K562 (cell line): ENCODE data around the gene EMC8. TPM values are rescaled to one million over a fixed set of nuclear protein-coding genes. Genes with fewer than 3 reads are reported as not detected.

ENCODE experiments used
- ATAC-seq: fragments of 200-7000 bp; cut with Tn5 transposase; 3 replicates; pipeline ENCODE4 v1.9.1; 2020; ENCODE audit warnings: moderate library complexity
- BruUV-seq: library from RNA; stranded (reverse); fragments of 400-500 nt; replicated peaks from 2 replicates; lab custom pipeline; 2021; lab: Mats Ljungman, UMichigan
- CTCF ChIA-PET: fragments of 300-600 bp; formaldehyde crosslinking; extraction: SDS; loops from one replicate; lab custom pipeline; 2021; ENCODE audit warnings: low intra/inter-chr PET ratio; lab: Yijun Ruan, JAX
- POLR2A ChIA-PET: fragments of 300-600, 350-650 bp; sonication (Branson Sonifier 250); formaldehyde crosslinking; extraction: SDS; loops from one replicate; lab custom pipeline; 2021; ENCODE audit warnings: antibody characterized with exemption, inconsistent platforms; lab: Yijun Ruan, JAX
- DNase-seq, 4 experiments: peaks; one replicate each; pipeline versions ENCODE4 v3.0.0 to v3.0.0-alpha.2; 2011 to 2018; ENCODE audit warnings: low spot score in 3 of 4, mixed read lengths in 3 of 4; ENCODE audit errors: extremely low read depth in 1 of 4
- FAIRE-seq: peaks from 2 replicates; lab custom pipeline; 2011; peaks lifted over from hg19 to GRCh38; lab: Jason Lieb, UNC
- H2AFZ ChIP-seq: 2 replicates; pipeline ENCODE4 v1.6.0; 2011; ENCODE audit warnings: low read depth, low read length, control low read depth, inconsistent platforms
- H3K27ac ChIP-seq: fragments of 200-600 bp; 3 replicates; pipeline ENCODE4 v1.8.0; 2011; ENCODE audit warnings: low read depth, mild to moderate bottlenecking, control low read depth, inconsistent platforms, low read length, moderate library complexity, mixed read lengths; ENCODE audit errors: extremely low read depth
- H3K27me3 ChIP-seq, 2 experiments: fragments of 300-600 bp in 1 of 2; 2 replicates in 1 of 2; 3 replicates in 1 of 2; pipeline versions ENCODE4 v1.6.0 to v1.8.0; 2011; ENCODE audit warnings: inconsistent platforms in 2 of 2, low read length in 2 of 2, mild to moderate bottlenecking in 1 of 2, mixed read lengths in 1 of 2, moderate library complexity in 1 of 2; ENCODE audit not compliant: control insufficient read depth in 2 of 2, insufficient read depth in 2 of 2
- H3K36me3 ChIP-seq: fragments of 300-600 bp; 3 replicates; pipeline ENCODE4 v1.8.0; 2011; ENCODE audit warnings: mild to moderate bottlenecking, low read length, inconsistent platforms; ENCODE audit not compliant: control insufficient read depth, insufficient read depth
- H3K4me1 ChIP-seq, 2 experiments: fragments of 200-600 bp in 1 of 2; replicated peaks in 1 of 2; 2 replicates in 1 of 2; 3 replicates in 1 of 2; pipeline versions ENCODE4 v1.5.1 to v1.8.0; 2011; ENCODE audit warnings: inconsistent platforms in 2 of 2, low read length in 2 of 2, mild to moderate bottlenecking in 1 of 2, mixed read lengths in 1 of 2, moderate library complexity in 1 of 2; ENCODE audit not compliant: control insufficient read depth in 2 of 2, insufficient read depth in 2 of 2
- H3K4me2 ChIP-seq: 2 replicates; pipeline ENCODE4 v1.6.1; 2011; ENCODE audit warnings: low read length, control low read depth, inconsistent platforms, mixed read lengths; ENCODE audit not compliant: insufficient read depth
- H3K4me3 ChIP-seq: fragments of 200-600 bp; sonication (generic), shearing (Covaris generic); 2 replicates; pipeline ENCODE4 v1.5.1; 2016; ENCODE audit warnings: control low read depth, inconsistent platforms
- H3K79me2 ChIP-seq: fragments of 200-600 bp; 3 replicates; pipeline ENCODE4 v1.8.0; 2011; ENCODE audit warnings: low read length, inconsistent platforms; ENCODE audit not compliant: control insufficient read depth, insufficient read depth
- H3K9ac ChIP-seq, 2 experiments: 2 replicates each; pipeline versions ENCODE4 v1.6.0 to v1.6.1; 2011; ENCODE audit warnings: low read depth in 2 of 2, low read length in 2 of 2, control low read depth in 1 of 2, inconsistent platforms in 1 of 2, mild to moderate bottlenecking in 1 of 2, mixed read lengths in 1 of 2; ENCODE audit not compliant: insufficient read depth in 1 of 2
- H3K9me1 ChIP-seq: one replicate; pipeline ENCODE4 v1.6.0; 2011; ENCODE audit warnings: inconsistent platforms, mild to moderate bottlenecking, low read length, moderate library complexity; ENCODE audit not compliant: control insufficient read depth, insufficient read depth
- H3K9me3 ChIP-seq: replicated peaks from 2 replicates; pipeline ENCODE4 v1.5.1; 2011; ENCODE audit warnings: low read depth, low read length, inconsistent platforms; ENCODE audit not compliant: control insufficient read depth, insufficient read depth
- H4K20me1 ChIP-seq: replicated peaks from 2 replicates; pipeline ENCODE4 v1.6.1; 2011; ENCODE audit warnings: low read length, inconsistent platforms, mixed read lengths; ENCODE audit not compliant: control insufficient read depth, insufficient read depth
- E2F3 ChIP-seq: fragments of 250-450 bp; sonication (Bioruptor Pico); IDR thresholded peaks from 2 replicates; pipeline ENCODE4 v1.4.0; 2020; ENCODE audit warnings: mild to moderate bottlenecking
- HDGF ChIP-seq: fragments of 450-650 bp; IDR thresholded peaks from 2 replicates; pipeline ENCODE4 v1.6.1; 2016
- KLF1 ChIP-seq: fragments of 450-650 bp; IDR thresholded peaks from 2 replicates; pipeline ENCODE4 v1.6.1; 2016; ENCODE audit warnings: missing genetic modification characterization, missing compliant biosample characterization
- KLF16 ChIP-seq: IDR thresholded peaks from 2 replicates; pipeline ENCODE4 v1.6.1; 2016; ENCODE audit warnings: antibody characterized with exemption
- NFE2L1 ChIP-seq: fragments of 450-650 bp; IDR thresholded peaks from 2 replicates; pipeline ENCODE4 v1.6.1; 2016; ENCODE audit warnings: missing genetic modification characterization, low read depth, mild to moderate bottlenecking, missing compliant biosample characterization, moderate library complexity, borderline replicate concordance
- NRF1 ChIP-seq, 2 experiments: fragments of 450-650 bp; IDR thresholded peaks in 1 of 2; conservative IDR thresholded peaks in 1 of 2; 2 replicates each; pipeline ENCODE4 v1.6.1; 2014; ENCODE audit warnings: mild to moderate bottlenecking in 2 of 2
- POLR3G ChIP-seq: IDR thresholded peaks from 2 replicates; pipeline ENCODE4 v1.6.1; 2011; ENCODE audit not compliant: insufficient read length, insufficient replicate concordance; ENCODE audit errors: extremely low read depth
- PPARD ChIP-seq: fragments of 250-450 bp; sonication (Bioruptor Pico); IDR thresholded peaks from 2 replicates; pipeline ENCODE4 v1.8.0; 2022; ENCODE audit warnings: inconsistent platforms, mild to moderate bottlenecking, moderate library complexity
- RBFOX2 ChIP-seq: fragments of 200-400 bp; formaldehyde crosslinking; IDR thresholded peaks from 2 replicates; pipeline ENCODE4 v1.6.1; 2017; ENCODE audit warnings: low read depth, mild to moderate bottlenecking, low read length, moderate library complexity
- RBM34 ChIP-seq: fragments of 200-400 bp; formaldehyde crosslinking; IDR thresholded peaks from 2 replicates; pipeline ENCODE4 v1.6.1; 2018; ENCODE audit warnings: low read length, borderline replicate concordance; ENCODE audit not compliant: insufficient read depth
- SP1 ChIP-seq: sonication (generic); formaldehyde crosslinking; IDR thresholded peaks from 2 replicates; pipeline ENCODE4 v1.8.1; 2022; ENCODE audit warnings: mild to moderate bottlenecking, missing genetic modification reagents
- ZBTB8A ChIP-seq: fragments of 450-650 bp; IDR thresholded peaks from 2 replicates; pipeline ENCODE4 v1.6.1; 2018; ENCODE audit warnings: mild to moderate bottlenecking, moderate library complexity; ENCODE audit not compliant: partially characterized antibody
- ZNF124 ChIP-seq: sonication (generic); formaldehyde crosslinking; IDR thresholded peaks from 2 replicates; pipeline ENCODE4 v1.8.1; 2022; ENCODE audit warnings: missing genetic modification reagents
- ZNF217 ChIP-seq: sonication (generic); formaldehyde crosslinking; IDR thresholded peaks from 2 replicates; pipeline ENCODE4 v1.8.0; 2022; ENCODE audit warnings: mild to moderate bottlenecking, missing genetic modification reagents
- WGBS: fragments of 100-300 bp; shearing (Covaris generic); methylation state at CpG from one replicate; pipeline ENCODE4 v1.1.6; 2016; ENCODE audit warnings: low coverage, mixed read lengths; ENCODE audit not compliant: insufficient coverage; ENCODE audit errors: missing lambda C conversion rate; 5-methylcytosine and 5-hydroxymethylcytosine counted together
- in situ Hi-C: fragments of 300-500 bp; cut with MboI; formaldehyde crosslinking; loops from 4 replicates; pipeline ENCODE4 v1.15.0; 2018; ENCODE audit warnings: inconsistent platforms, mixed read lengths
- intact Hi-C: fragments of 100-400 bp; cut with micrococcal nuclease; formaldehyde crosslinking; loops from 2 replicates; pipeline ENCODE4 v1.14.2; 2022
- polyA plus RNA-seq, 8 experiments: library from polyadenylated mRNA; depleted of rRNA in 4 of 8; stranded (reverse) in 5 of 8; unstranded in 3 of 8; fragments of >200 nt; fragmentation: Nextera tagmentation in 2 of 8; fragmentation: Illumina TruSeq in 1 of 8; extraction: Ambion mirVana in 2 of 8; extraction: Trizol in 1 of 8; gene quantifications; 2 replicates each; pipeline versions ENCODE4 v1.2.1 to v1.2.3, GENCODE V29; 2011 to 2014; ENCODE audit warnings: inconsistent platforms in 1 of 8, missing spikeins in 1 of 8
- total RNA-seq, 7 experiments: library from RNA; depleted of rRNA in 6 of 7; stranded (reverse); fragments of >200 nt in 6 of 7; fragmentation: Illumina TruSeq in 2 of 7; extraction: Trizol in 2 of 7; gene quantifications; 2 replicates each; pipeline versions ENCODE4 v1.2.1 to v1.2.3, GENCODE V29; 2011 to 2021; ENCODE audit warnings: low replicate concordance in 1 of 7
- TF ChIP-seq, protein P1 (sequence below): sonication (generic); formaldehyde crosslinking; IDR thresholded peaks from 2 replicates; pipeline ENCODE4 v1.8.1; 2023; ENCODE audit warnings: mild to moderate bottlenecking, missing genetic modification reagents

EMC8 gene
- total and polyA plus RNA-seq, 9 of the 15 experiments (the other 6 are each of a cell fraction or from before 2014, with no cell fraction given): 11.4 to 81.8 (median 48.6) TPM

- Histone ChIP-seq H3K27me3 (peaks cover 35 to 55% of the 10 kb centered on the region in 2 experiments; a peak in 4 of 5 replicates), H3K9me3 (no peaks in the 10 kb centered on the region), H3K9ac (no peak overlapping the region), H3K4me1 (peaks cover 0 to 6% of the 10 kb centered on the region in 2 experiments; a peak in 1 of 5 replicates), H3K4me3 (no peak overlapping the region), H2AFZ (no peak overlapping the region), H3K36me3 (no peaks in the 10 kb centered on the region)
- intact Hi-C loops: no loop called here
- no TSS peak for BruUV-seq
- CTCF ChIA-PET: interaction anchor here (0.7 kb wide), 1 partner anchor 200 kb away, joined by 3 read pairs; no protein-coding TSS in a partner anchor
- no peak for FAIRE-seq
- 25% methylated on average over 14 of the region's 14 CpGs for WGBS
- TF ChIP-seq ZBTB8A (no peak), NRF1 (conservative IDR thresholded peaks at IDR 0.05 in 1 of 2, IDR thresholded peaks at IDR 0.05 in 1 of 2) (no peak), PPARD (CRISPR knock-in tag) (no peak), KLF1 (tag) (no peak), RBFOX2 (no peak), ZNF124 (CRISPR knock-in tag) (no peak), RBM34 (no peak), POLR3G (no peak), KLF16 (no peak), HDGF (no peak), SP1 (CRISPR knock-in tag) (no peak), ZNF217 (CRISPR knock-in tag) (no peak), NFE2L1 (tag) (no peak), E2F3 (CRISPR knock-in tag) (no peak)
- TF ChIP-seq, protein P1, sequence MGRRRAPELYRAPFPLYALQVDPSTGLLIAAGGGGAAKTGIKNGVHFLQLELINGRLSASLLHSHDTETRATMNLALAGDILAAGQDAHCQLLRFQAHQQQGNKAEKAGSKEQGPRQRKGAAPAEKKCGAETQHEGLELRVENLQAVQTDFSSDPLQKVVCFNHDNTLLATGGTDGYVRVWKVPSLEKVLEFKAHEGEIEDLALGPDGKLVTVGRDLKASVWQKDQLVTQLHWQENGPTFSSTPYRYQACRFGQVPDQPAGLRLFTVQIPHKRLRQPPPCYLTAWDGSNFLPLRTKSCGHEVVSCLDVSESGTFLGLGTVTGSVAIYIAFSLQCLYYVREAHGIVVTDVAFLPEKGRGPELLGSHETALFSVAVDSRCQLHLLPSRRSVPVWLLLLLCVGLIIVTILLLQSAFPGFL (CRISPR knock-in tag): no peak
- TF ChIP-seq, all 486 proteins: peak for 0
- no peaks in the 10 kb centered on the region for H3K9me1 ChIP-seq
- no peak for DNase-seq
- peaks cover 11% of the 10 kb centered on the region for H4K20me1 ChIP-seq
- no peaks in the 10 kb centered on the region for H3K79me2 ChIP-seq
- POLR2A ChIA-PET: interaction anchor here (0.7 kb wide), 1 partner anchor 33 kb away, joined by 3 read pairs; no protein-coding TSS in a partner anchor
- H3K27ac ChIP-seq: no peak overlapping the region
- in situ Hi-C loops: no loop called here
- ATAC-seq: no peak
- H3K4me2 ChIP-seq: no peak overlapping the region
Measured at GRCh38 chr16:85816159-85816558, 16.8 kb upstream of the EMC8 start.
